VCaP (cell line): Measurements from ENCODE around the gene HES1.
"Not testable (repeated sequence)": the region's sequence is repeated elsewhere in the genome, so short reads cannot be mapped to it uniquely, and the experiment has no call there.

ENCODE experiments used
- H3K27ac ChIP-seq: fragments of 450-650 bp; 2 replicates; pipeline ENCODE4 v1.5.1; 2017
- CTCF ChIP-seq: fragments of 450-650 bp; conservative IDR thresholded peaks from 2 replicates; pipeline ENCODE4 v1.5.1; 2017; ENCODE audit warnings: mild to moderate bottlenecking, moderate library complexity

The HES1 gene

GRCh38 chr3:194091141-194091540, 44.8 kb upstream of the HES1 start:
- no peak overlapping the region for H3K27ac ChIP-seq
- TF ChIP-seq CTCF = no peak

GRCh38 chr3:194091897-194092296, 44.1 kb upstream of the HES1 start:
- H3K27ac ChIP-seq = not testable (repeated sequence)

- no peak for TF ChIP-seq CTCF
- no peak overlapping the region for H3K27ac ChIP-seq
Measured at GRCh38 chr3:194092881-194093301, 43.1 kb upstream of the HES1 start.

DNA sequence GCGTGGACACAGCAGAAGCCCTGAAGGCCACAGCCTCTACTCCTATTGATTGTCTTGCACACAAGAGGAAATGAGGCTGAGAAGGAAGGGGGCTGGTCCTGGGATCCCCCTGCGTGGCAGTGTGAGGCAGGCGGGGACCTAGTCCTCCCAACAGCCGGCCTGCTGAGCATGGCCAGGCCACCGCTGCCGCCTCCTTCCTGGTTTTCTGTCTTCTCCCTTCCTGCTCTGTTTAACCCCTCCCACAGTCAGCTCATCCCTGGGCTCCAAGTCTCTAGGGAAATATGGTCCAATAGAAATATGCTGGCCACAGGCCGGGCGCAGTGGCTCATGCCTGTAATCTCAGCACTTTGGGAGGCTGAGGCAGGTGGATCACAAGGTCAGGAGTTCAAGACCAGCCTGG, 42.1 kb upstream of the HES1 start:
- no peak overlapping the region for H3K27ac ChIP-seq
- TF ChIP-seq CTCF = no peak

DNA sequence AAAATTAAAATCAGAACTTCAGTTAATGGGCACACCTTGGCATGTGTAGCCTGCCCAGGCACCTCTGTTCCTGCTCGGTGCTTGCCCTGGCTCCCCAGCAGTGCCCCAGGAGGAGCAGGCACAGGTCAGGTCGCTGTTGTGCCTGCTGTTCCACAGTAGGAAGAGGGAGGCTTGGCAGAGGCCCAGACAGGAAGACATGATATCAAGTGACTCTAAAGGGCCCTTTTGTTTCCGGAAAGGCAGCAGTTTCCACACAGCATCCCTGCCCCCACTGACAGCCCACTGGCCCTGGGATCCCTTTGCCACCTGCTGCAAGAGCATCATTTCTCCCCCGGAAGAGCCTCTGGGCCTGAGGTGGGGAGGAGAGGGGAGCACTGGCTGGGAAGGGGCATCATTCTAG, 40.5 kb upstream of the HES1 start:
- 0 out of 2 replicates have a peak overlapping the region, but pooled peaks have one; percentile 9 for H3K27ac ChIP-seq
- no peak for TF ChIP-seq CTCF

- H3K27ac ChIP-seq = 0 out of 2 replicates have a peak overlapping the region, but pooled peaks have one; percentile 9
Measured at GRCh38 chr3:194095902-194096301, 40.0 kb upstream of the HES1 start.

GRCh38 chr3:194097141-194097882, 38.6 kb upstream of the HES1 start:
- no peak for TF ChIP-seq CTCF
- no peak overlapping the region; the same call in 1 of the 2 replicates for H3K27ac ChIP-seq

More at GRCh38 chr3:194095902-194096301, 40.0 kb upstream of the HES1 start:
- no peak for TF ChIP-seq CTCF

DNA sequence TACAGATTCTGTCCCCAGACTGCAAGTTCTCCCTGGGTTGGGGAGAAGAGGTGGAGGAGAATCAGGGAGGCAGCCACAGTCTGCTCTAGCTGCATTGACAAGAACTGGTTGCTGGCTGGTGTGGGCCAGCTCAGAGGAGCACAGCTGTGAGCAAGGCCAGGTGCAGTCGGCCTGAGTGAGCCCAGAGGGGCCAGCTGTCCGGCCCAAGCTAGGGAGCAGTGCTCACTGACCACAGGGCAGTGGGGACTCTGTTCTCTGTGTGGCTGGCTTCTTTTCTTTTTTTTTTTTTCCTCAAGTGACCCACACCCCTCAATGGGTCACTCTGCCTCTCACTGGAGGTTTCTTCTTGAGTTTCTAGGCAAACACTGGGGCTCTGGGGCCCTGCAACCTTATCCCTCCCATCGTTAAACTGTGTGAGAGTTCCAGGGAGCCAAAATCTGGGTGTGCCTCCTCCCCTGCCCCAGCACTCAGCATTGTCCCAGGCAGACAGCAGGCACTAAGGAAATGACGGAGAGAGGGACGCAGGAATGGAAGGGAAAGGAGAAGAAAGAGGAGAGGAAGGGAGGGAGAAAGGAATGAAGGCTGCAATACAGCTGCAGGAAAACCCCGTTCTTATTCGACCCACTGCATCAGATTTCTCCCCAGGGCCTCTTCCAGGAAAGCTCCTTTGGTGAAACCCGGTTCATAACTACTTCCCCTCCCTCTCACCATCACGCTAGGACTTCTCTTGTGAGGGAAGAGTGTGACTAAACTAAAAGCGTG, 37.7 kb upstream of the HES1 start:
- no peak for TF ChIP-seq CTCF
- H3K27ac ChIP-seq = no peak overlapping the region
